GM12891 (cell line): ENCODE data around the gene EIF5B.

Experiments
- POLR2A ChIP-seq: IDR thresholded peaks from 2 replicates; pipeline ENCODE4 v1.6.1; 2011; ENCODE audit warnings: low read depth, low read length, control low read depth
- POLR2AphosphoS5 ChIP-seq: IDR thresholded peaks from 2 replicates; pipeline ENCODE4 v1.6.1; 2011; ENCODE audit warnings: low read depth, low read length, control low read depth
- TAF1 ChIP-seq: IDR thresholded peaks from 2 replicates; pipeline ENCODE4 v1.6.1; 2011; ENCODE audit warnings: low read depth, low read length, control low read depth

- no peak for TF ChIP-seq POLR2AphosphoS5
- no peak for TF ChIP-seq POLR2A
- TF ChIP-seq TAF1: no peak
Observed at GRCh38 chr2:99365661-99366060, 28.5 kb downstream of the EIF5B start.
